Astrocyte of the spinal cord (primary cell): Measurements from ENCODE around the gene FREM2.
A peak's percentile ranks its signal among the peaks of the same experiment; 100 is the strongest.

Experiments
- DNase-seq: peaks from one replicate; pipeline ENCODE4 v3.0.0; 2011; ENCODE audit warnings: low read depth, low spot score
- H3K4me3 ChIP-seq: 2 replicates; pipeline ENCODE4 v1.5.1; 2011; ENCODE audit warnings: low read depth, mild to moderate bottlenecking, low read length, moderate library complexity
- CTCF ChIP-seq: IDR thresholded peaks from 2 replicates; pipeline ENCODE4 v1.5.1; 2012; ENCODE audit warnings: low read depth, mild to moderate bottlenecking, low read length, inconsistent platforms
- in situ Hi-C: cut with HindIII; loops from 2 replicates; pipeline ENCODE4 v1.10.0; 2017; ENCODE audit warnings: low sequenced_read_pairs

Gene FREM2

GRCh38 chr13:38685431-38685830, 1.4 kb upstream of the FREM2 start:
- in situ Hi-C loops, result no loop called here
- H3K4me3 ChIP-seq, result no peak overlapping the region
- TF ChIP-seq CTCF, result no peak
- no peak for DNase-seq

- peak; percentile 19 for DNase-seq
- H3K4me3 ChIP-seq, result peak overlapping the region; percentile 42
Observed at GRCh38 chr13:38685974-38686576, 802 bp upstream of the FREM2 start.

GRCh38 chr13:38687246-38688229, 661 bp downstream of the FREM2 start:
- DNase-seq, result peak; percentile 36
- in situ Hi-C loops, result no loop called here
- TF ChIP-seq CTCF, result no peak
- H3K4me3 ChIP-seq, result peak overlapping the region; percentile 42

More at GRCh38 chr13:38685974-38686576, 802 bp upstream of the FREM2 start:
- in situ Hi-C loops, result no loop called here
- peak; percentile 25 for TF ChIP-seq CTCF

- no peak for TF ChIP-seq CTCF
- H3K4me3 ChIP-seq, result no peak overlapping the region
- DNase-seq, result no peak
- in situ Hi-C loops, result no loop called here
Observed at GRCh38 chr13:38688674-38689073, 1.8 kb downstream of the FREM2 start.

GRCh38 chr13:38690231-38690630, 3.4 kb downstream of the FREM2 start:
- in situ Hi-C loops, result no loop called here

GRCh38 chr13:38693168-38693567, 6.3 kb downstream of the FREM2 start:
- DNase-seq, result no peak
- in situ Hi-C loops, result no loop called here
- no peak overlapping the region for H3K4me3 ChIP-seq
- TF ChIP-seq CTCF, result no peak

More at GRCh38 chr13:38690231-38690630, 3.4 kb downstream of the FREM2 start:
- no peak overlapping the region for H3K4me3 ChIP-seq
- no peak for TF ChIP-seq CTCF
- no peak for DNase-seq
